ENCODE measurements around the gene EDRF1.

The EDRF1 gene

GRCh38 chr10:125756853-125757487, 37.5 kb downstream of the EDRF1 start:
- no peak for DNase-seq (ENCODE audit: low read depth)

DNA sequence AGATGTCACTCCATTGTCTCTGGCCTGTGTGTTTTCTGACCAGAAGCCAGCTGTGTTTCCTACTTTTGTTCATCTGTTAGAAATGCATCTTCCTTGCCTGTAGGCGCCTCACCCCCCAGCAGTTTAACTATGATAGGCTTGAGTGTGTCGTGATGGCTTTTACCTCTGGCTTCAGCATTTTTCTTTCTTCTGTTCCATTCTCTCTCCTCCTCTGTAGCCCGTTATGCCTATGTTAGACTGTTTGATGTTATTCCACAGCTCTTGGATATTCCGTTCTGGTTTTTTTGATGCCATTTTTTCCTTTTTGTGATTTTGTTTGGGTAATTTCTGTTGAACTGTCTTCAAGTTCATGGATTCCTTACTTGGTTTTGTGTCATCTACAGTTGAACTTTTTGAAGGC, 38.2 kb downstream of the EDRF1 start:
- no peak overlapping the region for H3K4me3 ChIP-seq (ENCODE audit: low read depth, low read length)
- DNase-seq (ENCODE audit: low read depth), result no peak

More at GRCh38 chr10:125756853-125757487, 37.5 kb downstream of the EDRF1 start:
- H3K4me3 ChIP-seq (ENCODE audit: low read depth, low read length), result no peak overlapping the region

DNA sequence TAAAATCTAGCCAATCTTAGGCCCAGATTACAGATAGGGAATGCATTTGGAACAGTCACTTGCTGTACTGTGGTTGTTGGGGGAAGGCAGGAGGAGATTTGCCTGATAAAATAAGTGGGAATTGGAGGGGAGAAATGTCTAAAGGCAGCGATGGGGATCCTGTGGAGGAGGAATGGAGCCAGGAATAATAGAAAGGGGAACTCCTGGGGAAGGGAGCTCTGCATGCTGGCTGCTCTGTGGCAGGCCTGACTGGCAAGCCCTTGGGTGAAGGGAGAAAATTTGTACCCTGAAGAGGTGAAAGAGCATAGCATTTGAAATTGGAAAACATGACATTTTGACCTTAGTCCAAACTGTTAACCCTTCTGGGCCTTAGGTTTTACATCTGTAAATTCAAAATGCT, 42.5 kb downstream of the EDRF1 start:
- DNase-seq (ENCODE audit: low read depth), result no peak
- H3K4me3 ChIP-seq (ENCODE audit: low read depth, low read length), result no peak overlapping the region

DNA sequence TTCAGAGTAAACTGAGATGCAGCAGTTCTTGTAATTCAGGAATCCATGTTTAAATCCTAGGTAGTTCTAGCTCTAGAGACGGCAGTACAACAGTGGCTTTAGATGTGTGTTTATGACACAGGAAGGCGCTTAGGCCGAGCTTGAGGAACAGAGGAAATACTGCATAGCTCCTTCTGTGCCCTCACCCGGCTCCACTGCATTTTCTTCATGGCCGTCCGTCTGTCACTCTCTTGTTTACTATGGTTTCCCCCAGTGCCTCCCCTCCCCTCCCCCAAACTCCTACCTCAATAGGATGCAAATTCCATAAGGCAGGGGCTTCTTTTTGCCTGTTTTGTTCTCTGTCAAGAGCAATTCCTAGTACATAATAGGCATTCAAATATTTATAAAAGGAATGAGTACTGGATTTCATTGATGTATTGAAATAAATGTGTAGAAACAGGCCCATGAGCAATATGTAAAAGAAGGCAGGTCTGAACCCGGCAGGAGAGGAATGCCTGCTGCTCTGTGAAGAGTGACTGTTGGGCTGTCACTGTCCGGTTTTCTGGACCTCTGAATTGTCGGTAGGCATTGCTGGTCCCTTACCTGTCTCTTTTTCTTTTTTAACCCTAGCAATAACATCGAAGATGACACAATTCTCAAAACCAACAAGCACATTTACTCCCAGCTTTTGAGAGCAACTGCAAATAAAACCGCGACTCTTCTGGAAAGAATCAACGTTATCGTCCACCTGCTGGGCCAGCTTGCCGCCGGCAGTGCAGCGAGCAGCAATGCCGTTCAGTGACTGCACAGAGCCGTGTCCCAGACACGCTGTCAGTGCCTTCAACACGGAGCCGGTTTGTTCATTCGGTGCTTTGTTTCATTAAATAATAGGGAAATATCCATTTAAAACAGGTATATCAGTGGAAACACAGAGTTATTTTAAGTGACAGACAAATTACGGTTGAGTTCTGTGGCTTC, 43.5 kb downstream of the EDRF1 start:
- no peak for DNase-seq (ENCODE audit: low read depth)
- no peak overlapping the region for H3K4me3 ChIP-seq (ENCODE audit: low read depth, low read length)

DNA sequence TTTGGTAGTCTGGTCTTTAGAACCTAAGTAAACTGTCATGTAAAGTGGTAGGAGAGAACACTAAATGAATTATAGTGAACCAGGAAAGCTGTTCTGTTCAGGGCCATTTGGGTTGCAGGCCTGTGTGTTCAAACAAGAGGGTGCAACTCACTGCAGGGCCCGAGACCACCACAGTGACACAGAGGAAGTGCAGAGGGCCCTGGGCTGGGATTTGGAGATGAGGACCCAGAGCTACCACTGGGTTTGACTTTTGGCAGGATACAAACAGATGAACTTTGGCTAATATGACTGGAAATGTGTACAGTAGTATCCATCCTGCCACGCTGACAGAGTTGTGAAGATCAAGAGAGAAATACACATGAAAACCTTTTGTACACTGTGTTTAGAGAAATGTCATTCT, 46.3 kb downstream of the EDRF1 start:
- no peak overlapping the region for H3K4me3 ChIP-seq (ENCODE audit: low read depth, low read length)
- no peak for DNase-seq (ENCODE audit: low read depth)

DNA sequence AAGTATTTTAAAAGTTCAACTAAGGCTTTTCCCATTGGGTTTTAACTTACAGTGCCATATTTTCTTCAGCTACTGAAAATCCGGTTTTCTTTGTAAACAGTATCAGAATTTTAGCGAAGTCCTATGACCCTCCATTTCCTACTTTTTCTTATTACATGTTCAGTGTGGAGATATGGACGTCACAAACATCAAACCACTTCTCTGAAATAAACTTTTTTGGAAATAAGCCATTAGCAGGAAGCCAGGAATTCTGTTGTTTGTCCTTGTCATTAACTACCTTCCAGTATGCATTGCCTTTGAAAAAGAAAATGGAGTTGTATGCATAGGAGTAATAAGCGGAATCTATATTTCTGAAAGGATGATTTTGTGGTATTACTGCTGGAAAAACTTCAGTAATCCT, 47.0 kb downstream of the EDRF1 start:
- no peak overlapping the region for H3K4me3 ChIP-seq (ENCODE audit: low read depth, low read length)
- no peak for DNase-seq (ENCODE audit: low read depth)

- no peak overlapping the region for H3K4me3 ChIP-seq (ENCODE audit: low read depth, low read length)
- DNase-seq (ENCODE audit: low read depth), result no peak
Observed at GRCh38 chr10:125768219-125768855, 48.8 kb downstream of the EDRF1 start.

DNA sequence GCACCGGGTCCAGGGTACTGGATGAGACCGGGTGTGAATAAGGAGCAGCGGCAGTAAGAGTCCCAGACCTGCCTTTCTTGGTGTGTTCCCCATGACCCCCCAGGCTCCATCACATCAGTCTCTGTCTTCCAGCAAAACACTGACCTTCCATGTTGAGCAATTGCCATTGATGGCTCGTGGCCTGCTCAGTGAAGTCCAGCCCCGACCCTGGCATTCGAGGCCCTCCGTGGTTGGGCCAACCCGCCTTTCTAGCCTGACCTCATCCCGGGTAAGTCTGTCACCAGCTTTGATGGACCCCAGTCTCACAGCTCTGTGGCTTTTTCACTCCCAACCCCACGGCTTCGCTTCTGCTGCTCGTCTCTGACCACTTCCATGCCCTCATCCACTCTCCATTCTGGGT, 49.7 kb downstream of the EDRF1 start:
- DNase-seq (ENCODE audit: low read depth), result no peak
- H3K4me3 ChIP-seq (ENCODE audit: low read depth, low read length), result no peak overlapping the region

DNA sequence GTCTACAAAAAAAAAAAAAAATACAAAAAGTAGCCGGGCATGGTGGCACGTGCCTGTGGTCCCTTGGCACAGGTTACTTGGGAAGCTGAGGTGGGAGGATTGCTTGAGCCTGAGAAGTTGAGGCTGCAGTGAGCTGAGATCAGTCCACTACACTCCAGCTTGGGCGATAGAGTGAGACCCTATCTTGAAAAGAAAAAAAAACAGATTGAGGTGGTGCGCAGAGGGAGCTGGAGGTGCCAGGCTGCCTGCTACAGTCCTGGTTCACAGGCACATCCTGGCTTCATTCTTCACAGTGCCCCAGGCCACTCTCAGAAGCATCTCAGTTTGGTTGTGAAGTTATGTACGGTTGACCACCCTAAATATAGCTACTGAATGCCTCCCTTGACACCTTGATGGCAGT, 51.3 kb downstream of the EDRF1 start:
- H3K4me3 ChIP-seq (ENCODE audit: low read depth, low read length), result no peak overlapping the region
- DNase-seq (ENCODE audit: low read depth), result no peak

DNA sequence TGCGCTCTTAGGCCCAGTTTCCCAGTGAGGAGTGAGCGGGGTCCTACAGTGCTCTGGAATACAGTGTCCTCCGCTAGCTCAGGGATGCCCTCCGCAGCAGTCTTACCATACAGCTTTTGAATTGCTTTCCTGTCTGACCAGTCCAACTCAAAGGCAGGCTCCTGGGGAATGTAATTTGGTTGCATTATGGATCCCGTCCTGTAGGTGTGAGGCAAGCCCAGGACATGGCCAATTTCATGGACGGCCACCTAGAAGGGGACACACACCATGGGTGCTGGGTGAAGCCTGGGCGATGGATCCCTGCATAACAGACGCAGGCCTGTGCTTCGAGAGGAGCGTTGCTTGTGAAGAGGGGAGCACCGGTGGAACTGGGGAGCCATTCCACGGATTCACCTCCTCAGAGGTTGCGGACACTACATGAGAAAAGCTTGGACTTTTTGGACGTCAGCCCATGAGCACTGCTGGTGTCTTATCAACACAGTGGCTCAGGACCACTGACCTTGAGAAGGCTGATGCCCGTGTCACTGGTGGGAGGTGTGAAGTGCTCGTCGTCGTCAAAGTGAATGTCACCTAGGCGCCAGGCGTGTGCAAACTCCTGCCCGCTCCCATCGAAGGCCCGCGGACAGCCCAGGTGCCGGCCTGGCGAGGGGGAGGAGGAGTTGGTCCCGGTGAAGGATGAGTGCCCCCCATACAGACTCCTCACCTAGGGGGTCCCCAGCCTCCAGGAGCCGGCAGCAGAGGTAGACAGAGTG, 52.8 kb downstream of the EDRF1 start:
- no peak overlapping the region for H3K4me3 ChIP-seq (ENCODE audit: low read depth, low read length)
- no peak for DNase-seq (ENCODE audit: low read depth)

DNA sequence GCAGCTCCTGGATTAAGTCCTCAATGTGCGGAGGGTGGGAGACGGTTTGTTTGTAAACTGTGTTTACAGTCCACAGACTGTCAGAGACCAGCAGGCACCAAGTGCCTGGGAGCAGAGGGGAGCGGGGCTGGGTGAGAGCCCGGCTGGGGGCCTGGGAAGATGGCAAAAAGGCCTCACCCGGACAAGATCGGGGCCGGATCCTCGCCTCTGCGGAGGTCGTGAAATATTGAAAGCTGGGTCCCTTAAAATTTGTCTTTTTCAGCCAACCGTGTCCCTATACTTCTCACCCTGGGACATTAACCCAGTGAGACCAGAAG, 53.3 kb downstream of the EDRF1 start:
- no peak for DNase-seq (ENCODE audit: low read depth)
- no peak overlapping the region for H3K4me3 ChIP-seq (ENCODE audit: low read depth, low read length)

DNA sequence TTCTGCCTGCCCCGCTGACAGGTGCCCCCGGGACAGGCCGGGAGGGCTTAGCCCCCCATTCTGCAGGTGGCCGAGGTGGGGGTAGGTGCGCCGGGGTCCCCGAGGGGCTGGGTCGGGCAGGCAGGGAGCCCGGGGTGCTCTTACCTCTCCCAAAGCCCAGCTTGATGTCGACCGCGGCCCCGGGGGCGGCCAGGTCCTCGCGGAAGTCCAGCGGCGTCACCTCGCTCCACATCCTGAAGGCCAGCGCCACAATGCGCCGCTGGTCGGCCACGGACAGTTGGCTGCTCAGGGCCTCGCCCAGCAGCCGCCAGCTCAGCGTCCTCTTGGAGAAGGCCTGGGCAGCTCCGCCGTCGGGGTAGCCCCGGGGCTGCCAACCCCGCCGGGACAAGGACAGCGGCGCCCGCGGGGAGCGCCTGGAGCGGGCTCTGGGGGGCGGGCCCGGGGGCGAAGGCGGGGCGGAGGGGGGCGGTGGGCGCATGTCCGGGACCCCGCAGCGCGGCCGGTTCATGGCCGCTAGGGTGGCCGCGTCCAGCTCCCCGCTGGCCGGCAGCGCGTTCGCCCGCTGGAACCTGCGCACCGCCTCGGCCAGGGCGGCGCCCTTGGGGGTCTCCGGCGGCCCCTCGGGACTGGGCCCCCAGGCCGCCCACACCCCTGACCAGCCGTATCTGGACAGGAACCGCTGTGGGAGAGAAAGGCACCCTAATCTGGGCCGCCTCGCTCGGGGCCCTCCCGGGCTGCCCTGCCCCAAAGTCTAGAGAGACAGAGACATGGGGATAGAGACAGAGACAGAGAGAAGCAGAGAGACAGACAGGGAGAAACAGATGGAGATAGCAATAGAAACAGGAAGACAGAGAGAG, 54.4 kb downstream of the EDRF1 start:
- no peak for DNase-seq (ENCODE audit: low read depth)

DNA sequence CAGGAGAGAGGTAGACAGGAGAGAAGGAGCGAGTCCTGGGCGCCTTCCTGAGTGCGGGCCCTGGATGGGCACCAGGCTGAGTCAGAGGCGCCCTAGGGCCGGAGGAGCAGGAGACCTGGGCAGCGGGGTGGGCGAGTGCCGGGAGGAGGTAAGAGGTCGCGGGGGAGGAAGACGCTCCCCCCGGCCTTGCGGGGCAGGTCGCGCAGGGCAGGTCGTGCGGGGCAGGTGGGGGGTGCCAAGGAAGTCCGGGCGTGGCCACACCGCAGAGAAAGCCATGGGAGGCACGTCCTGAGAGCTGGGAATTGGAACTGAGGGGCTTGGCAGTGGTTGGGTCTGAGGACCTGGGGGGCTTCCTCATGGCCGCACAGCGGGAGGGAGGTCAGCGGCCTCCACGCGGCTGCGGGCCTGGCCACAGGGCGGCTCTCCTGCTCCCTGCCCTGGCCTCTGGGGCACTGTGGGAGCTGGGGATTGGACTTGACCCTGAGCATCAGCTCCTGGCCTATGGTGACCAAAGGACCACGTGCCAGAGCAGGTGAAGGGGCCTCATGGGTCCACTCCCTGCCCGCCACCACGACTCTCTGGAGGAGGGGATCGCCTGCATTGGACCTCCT, 55.2 kb downstream of the EDRF1 start:
- DNase-seq (ENCODE audit: low read depth), result no peak
- H3K4me3 ChIP-seq (ENCODE audit: low read depth, low read length), result no peak overlapping the region

More for the DNA sequence above, 54.4 kb downstream of the EDRF1 start:
- H3K4me3 ChIP-seq (ENCODE audit: low read depth, low read length), result no peak overlapping the region

DNA sequence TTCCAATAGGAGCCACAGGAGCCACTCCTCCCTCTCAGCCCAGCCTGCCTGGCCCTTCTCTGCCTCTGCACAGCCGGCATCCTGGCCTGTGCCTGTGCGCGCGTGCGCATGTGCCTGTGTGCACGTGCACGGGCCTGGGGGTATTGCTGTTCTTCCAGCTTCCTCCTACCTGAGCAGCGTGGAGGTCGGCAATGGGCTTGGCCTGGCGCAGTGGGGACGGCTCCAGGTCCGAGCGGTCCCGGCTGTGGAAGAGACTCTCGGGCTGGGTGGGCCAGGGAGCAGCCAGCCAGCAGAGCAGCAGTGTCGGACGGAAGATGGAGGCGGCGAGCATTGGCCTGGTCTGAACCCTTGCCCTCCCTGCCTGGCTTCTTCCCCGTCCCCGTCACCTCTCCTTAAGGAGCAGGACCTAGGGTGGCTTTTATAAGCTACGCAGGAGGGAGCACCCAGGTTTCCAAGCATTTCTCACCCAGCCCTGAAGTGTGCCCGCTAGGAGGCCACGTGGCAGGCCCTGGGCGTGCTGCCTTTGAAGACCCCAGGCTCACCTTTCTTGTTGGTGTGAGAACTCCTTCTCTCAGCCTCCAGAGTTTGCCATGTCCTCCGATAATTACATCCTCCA, 56.1 kb downstream of the EDRF1 start, which contains the start of gene MMP21:
TSS of gene MMP21 (minus strand) at position 331 of the 616 bp plus-strand sequence. CDS start at position 331, 0 bp downstream.
- no peak within 1 kb of the TSS for H3K4me3 ChIP-seq (ENCODE audit: low read depth, low read length)
- no peak for DNase-seq (ENCODE audit: low read depth)

- DNase-seq (ENCODE audit: low read depth), result no peak
- H3K4me3 ChIP-seq (ENCODE audit: low read depth, low read length), result no peak overlapping the region
Observed at GRCh38 chr10:125777806-125778205, 58.3 kb downstream of the EDRF1 start.

- DNase-seq (ENCODE audit: low read depth), result no peak
- no peak overlapping the region for H3K4me3 ChIP-seq (ENCODE audit: low read depth, low read length)
Observed at GRCh38 chr10:125778556-125778955, 59.0 kb downstream of the EDRF1 start.

GRCh38 chr10:125779403-125780327, 60.2 kb downstream of the EDRF1 start:
- DNase-seq (ENCODE audit: low read depth), result no peak
- no peak overlapping the region for H3K4me3 ChIP-seq (ENCODE audit: low read depth, low read length)

Data from skeletal muscle cell (primary cell).